HL-60/S4 (cell line): Measurements from ENCODE around the gene NECAB3.

Experiments used
- in situ Hi-C: fragments of 300-500 bp; cut with MboI; formaldehyde crosslinking; loops from 2 replicates; pipeline ENCODE4 v1.14.3; 2022; ENCODE audit warnings: low sequenced_read_pairs

Gene NECAB3

GRCh38 chr20:33677991-33678702 is 3.9 kb upstream of the NECAB3 start:
- in situ Hi-C loops = no loop called here

- in situ Hi-C loops = no loop called here
These were observed 2.7 kb upstream of the NECAB3 start for GRCh38 chr20:33676652-33677645.

- in situ Hi-C loops = no loop called here
These were observed 1.9 kb upstream of the NECAB3 start for GRCh38 chr20:33676121-33676520.

GRCh38 chr20:33675136-33675959 is 1.1 kb upstream of the NECAB3 start:
- in situ Hi-C loops = no loop called here

GRCh38 chr20:33673410-33674293 is 576 bp downstream of the NECAB3 start:
- in situ Hi-C loops = no loop called here

- in situ Hi-C loops = no loop called here
These were observed 1.2 kb downstream of the NECAB3 start for GRCh38 chr20:33673114-33673409.

GRCh38 chr20:33672426-33673113 is 1.7 kb downstream of the NECAB3 start:
- in situ Hi-C loops = no loop called here

- in situ Hi-C loops = no loop called here
These were observed 2.5 kb downstream of the NECAB3 start for GRCh38 chr20:33671573-33672288.

- in situ Hi-C loops = no loop called here
These were observed 3.3 kb downstream of the NECAB3 start for GRCh38 chr20:33670715-33671499.

GRCh38 chr20:33669873-33670640 is 4.2 kb downstream of the NECAB3 start:
- in situ Hi-C loops = loop anchor here (10.0 kb wide), 1 partner anchor 205 kb away; no protein-coding TSS in a partner anchor

GRCh38 chr20:33669224-33669623 is 5.0 kb downstream of the NECAB3 start:
- in situ Hi-C loops = loop anchor here (10.0 kb wide), 1 partner anchor 204 kb away; no protein-coding TSS in a partner anchor

GRCh38 chr20:33668466-33669155 is 5.6 kb downstream of the NECAB3 start:
- in situ Hi-C loops = loop anchor here (10.0 kb wide), 1 partner anchor 204 kb away; no protein-coding TSS in a partner anchor

- in situ Hi-C loops = loop anchor here (10.0 kb wide), 1 partner anchor 203 kb away; no protein-coding TSS in a partner anchor
These were observed 6.4 kb downstream of the NECAB3 start for GRCh38 chr20:33667676-33668465.

- in situ Hi-C loops = loop anchor here (10.0 kb wide), 1 partner anchor 202 kb away; no protein-coding TSS in a partner anchor
These were observed 7.0 kb downstream of the NECAB3 start for GRCh38 chr20:33667245-33667675.
